GM20431 (cell line): ENCODE measurements around the gene OGDHL.

Experiments
- in situ Hi-C: fragments of 300-500 bp; cut with MseI, MboI; formaldehyde crosslinking; loops from one replicate; pipeline ENCODE4 v1.15.0; 2020; ENCODE audit warnings: low sequenced_read_pairs; ENCODE audit not compliant: unreplicated experiment

OGDHL gene

DNA sequence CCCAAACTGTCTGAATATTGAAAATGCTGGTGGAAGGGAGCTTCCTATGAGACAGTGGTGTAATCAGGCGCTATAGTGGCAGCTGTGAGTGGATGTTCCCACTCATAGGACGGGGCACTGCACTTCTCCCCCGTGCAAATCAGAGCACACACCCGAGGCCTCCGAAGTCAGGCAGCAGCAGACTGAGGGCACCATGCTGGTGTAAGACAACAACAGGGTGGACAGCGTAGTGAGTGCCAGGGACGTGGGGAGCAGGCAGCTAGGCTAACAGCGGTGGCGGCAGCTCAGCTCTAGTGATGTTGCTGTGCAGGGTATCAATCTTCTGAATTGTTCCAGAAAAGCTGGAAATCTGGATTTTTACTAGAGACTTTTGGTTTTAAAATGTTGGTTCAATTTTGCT is 63.4 kb downstream of the OGDHL start:
- in situ Hi-C loops, result no loop called here

DNA sequence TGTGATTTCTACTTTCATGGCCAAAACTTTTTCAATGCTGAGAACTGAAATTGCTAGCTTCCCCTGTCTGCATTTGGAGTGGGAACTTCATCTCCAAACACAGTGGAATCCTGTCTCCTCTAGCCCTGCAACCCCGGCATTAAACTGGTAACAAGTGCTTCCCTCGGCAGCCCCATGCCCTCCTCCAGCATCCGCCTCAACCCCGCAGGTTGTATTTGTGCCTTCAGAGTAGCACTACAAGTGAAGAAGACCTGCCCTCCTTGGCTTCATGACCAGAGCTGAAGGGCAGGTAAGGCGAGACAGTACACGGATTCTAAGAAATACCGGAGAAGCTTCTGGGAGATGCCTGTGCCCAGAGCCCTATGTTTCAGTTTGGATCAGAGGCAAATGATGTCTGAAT is 65.8 kb downstream of the OGDHL start:
- in situ Hi-C loops, result no loop called here

- in situ Hi-C loops, result no loop called here
Observed at GRCh38 chr10:49694466-49694865, 67.7 kb downstream of the OGDHL start.

DNA sequence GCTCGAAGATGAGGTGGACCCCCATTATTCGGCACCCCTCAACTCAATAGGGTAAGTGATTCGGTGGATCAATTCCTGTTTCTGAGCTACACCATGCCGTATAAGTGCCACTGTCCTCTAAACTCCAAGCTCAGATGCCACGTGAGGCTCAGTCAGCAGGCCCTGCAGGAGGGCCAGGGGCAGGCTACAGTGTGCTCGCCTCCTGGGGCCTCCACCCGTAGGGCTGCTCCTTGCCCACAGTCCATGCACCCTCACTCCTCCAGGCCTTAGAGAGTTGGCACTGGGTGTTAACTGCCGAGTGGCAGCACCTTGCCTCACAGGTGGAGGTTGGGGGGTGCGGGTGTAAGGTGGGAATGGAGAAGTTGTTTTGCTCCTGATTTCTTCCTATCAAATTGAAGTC is 70.5 kb downstream of the OGDHL start:
- in situ Hi-C loops, result no loop called here

DNA sequence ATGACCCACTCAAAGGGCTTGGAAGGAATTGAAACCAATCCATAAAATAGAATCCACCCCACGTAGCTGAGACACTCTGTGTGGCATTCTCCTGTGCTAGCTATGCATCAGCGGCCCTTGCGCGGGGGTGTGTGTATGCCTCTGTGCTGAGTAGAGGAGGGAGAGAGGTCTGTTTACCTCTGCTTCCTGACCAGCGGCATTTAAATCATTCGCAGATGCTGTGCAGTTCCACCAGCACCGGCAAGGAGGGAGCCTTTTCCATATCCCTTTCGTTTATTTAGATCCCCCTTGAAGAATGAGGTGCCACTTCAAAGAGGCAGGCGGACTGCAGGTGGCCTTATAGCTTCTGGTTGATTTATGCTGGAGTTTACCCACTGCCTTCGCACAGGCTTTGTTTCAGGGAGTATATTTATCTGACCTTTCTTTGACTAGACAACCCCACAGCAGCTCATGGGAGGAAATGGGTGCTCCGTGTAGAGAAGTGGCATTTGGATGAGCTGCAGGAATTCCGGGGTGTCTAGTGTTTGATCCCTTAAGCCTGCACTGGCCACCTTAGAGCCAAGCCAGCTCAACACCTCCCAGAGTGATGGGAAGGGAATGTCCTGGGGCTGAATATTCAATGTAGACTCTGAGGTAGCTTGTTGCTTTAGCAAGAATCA is 71.3 kb downstream of the OGDHL start:
- in situ Hi-C loops, result no loop called here

DNA sequence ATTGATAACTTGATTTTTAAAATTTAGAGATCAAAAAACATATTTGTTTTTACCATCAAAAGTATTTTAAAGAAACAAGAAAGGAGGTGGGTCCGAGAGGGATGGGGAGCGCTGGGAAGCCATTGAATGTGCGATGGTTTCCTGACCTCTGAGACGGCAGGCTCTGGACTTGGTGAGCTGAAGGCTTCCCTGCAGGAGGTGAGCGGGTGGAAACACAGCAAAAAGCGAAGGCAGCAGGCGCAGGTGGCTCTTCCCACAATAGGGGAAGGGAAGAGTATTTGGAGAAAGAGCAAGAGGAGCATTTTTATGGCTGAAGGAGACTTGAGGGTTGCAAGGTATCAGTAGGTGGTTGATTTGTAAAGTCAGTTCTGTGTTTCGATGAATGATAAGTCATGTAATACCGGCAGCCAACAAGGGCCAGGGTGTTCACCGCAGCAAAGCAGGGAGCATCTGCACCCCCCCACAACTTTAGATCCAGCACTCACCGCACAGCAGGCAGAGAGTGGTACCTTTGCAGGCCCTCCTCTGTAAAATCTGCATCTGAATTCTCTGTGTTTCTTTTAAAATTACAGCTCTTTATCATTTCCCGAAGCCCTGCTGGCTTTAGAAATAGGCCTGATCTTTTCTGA is 72.1 kb downstream of the OGDHL start:
- in situ Hi-C loops, result no loop called here

- in situ Hi-C loops, result no loop called here
Observed at GRCh38 chr10:49688920-49689319, 73.2 kb downstream of the OGDHL start.

DNA sequence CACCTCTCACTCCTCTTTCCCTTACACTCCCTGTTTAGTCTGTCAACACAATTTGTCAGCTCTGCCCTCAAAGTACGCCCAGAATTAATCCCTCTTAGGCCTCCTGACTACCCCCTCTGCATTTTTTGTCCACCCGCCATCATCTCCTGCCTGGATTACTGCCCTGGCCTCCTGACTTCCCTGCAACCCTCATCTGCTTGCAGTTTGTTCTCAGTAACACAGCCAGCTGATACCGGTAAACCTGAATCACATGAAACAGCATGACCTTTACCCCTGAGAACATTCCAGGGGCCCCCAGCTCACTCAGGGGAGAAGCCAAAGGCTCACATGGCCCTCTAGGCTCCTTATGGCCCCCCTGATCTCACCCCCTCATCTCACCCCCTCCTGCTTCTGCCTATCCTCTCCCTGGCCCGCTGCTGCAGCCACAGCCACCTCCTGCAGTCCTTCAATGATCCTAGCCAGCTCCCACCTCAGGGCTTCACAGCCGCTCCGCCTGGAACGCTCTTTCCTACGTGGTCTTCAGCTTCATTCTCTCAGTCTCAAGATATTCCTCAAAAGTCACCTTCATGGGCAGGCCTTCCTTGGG is 73.8 kb downstream of the OGDHL start:
- in situ Hi-C loops, result no loop called here

GRCh38 chr10:49686651-49687050 is 75.5 kb downstream of the OGDHL start:
- in situ Hi-C loops, result no loop called here
